GM12878 (cell line): ENCODE measurements around the gene PLCB4.

ENCODE experiments used
- ASH2L ChIP-seq: fragments of 300-600, 200-600 bp; sonication (generic); IDR thresholded peaks from 2 replicates; pipeline ENCODE4 v1.6.1; 2017; ENCODE audit warnings: low read depth, mild to moderate bottlenecking, borderline replicate concordance
- BCL11A ChIP-seq: IDR thresholded peaks from 2 replicates; pipeline ENCODE4 v1.6.1; 2011; ENCODE audit warnings: low read depth, low read length
- EZH2 ChIP-seq: IDR thresholded peaks from 2 replicates; pipeline ENCODE4 v1.6.1; 2012; ENCODE audit warnings: low read depth, mild to moderate bottlenecking, control low read depth, inconsistent platforms, low read length, borderline replicate concordance; ENCODE audit not compliant: control insufficient read depth
- JUNB ChIP-seq: IDR thresholded peaks from 2 replicates; pipeline ENCODE4 v1.6.1; 2016; ENCODE audit warnings: antibody characterized with exemption, mild to moderate bottlenecking
- NR2C2 ChIP-seq: IDR thresholded peaks from 2 replicates; pipeline ENCODE4 v1.6.1; 2011; ENCODE audit warnings: borderline replicate concordance, low read depth; ENCODE audit not compliant: control insufficient read depth, insufficient read length
- PAX8 ChIP-seq: fragments of 450-650 bp; IDR thresholded peaks from 2 replicates; pipeline ENCODE4 v1.6.1; 2017; ENCODE audit warnings: mild to moderate bottlenecking, moderate library complexity
- POLR2AphosphoS2 ChIP-seq: IDR thresholded peaks from 2 replicates; pipeline ENCODE4 v1.6.1; 2011; ENCODE audit warnings: low read depth, mild to moderate bottlenecking, low read length, improper control_type of control experiment, moderate library complexity
- POLR2AphosphoS5 ChIP-seq: IDR thresholded peaks from 2 replicates; pipeline ENCODE4 v1.6.1; 2011; ENCODE audit warnings: mild to moderate bottlenecking, low read length, inconsistent platforms
- RCOR1 ChIP-seq: conservative IDR thresholded peaks from 2 replicates; pipeline ENCODE4 v1.6.1; 2012; ENCODE audit warnings: low read depth, low read length, improper control_type of control experiment
- TF ChIP-seq, protein P1 (sequence below): IDR thresholded peaks from 2 replicates; pipeline ENCODE4 v1.6.1; 2012; ENCODE audit warnings: low read depth, low read length, improper control_type of control experiment
- TF ChIP-seq, protein P2 (sequence below), 3 experiments: IDR thresholded peaks in 2 of 3; conservative IDR thresholded peaks in 1 of 3; 2 replicates each; pipeline ENCODE4 v1.5.1; 2011; ENCODE audit warnings: low read depth in 3 of 3, low read length in 3 of 3, mild to moderate bottlenecking in 3 of 3, control low read depth in 2 of 3, moderate library complexity in 2 of 3, inconsistent platforms in 1 of 3, mixed read lengths in 1 of 3; ENCODE audit not compliant: control insufficient read depth in 2 of 3, insufficient read depth in 1 of 3; ENCODE audit errors: extremely low read depth in 1 of 3
- TF ChIP-seq, protein P3 (sequence below): IDR thresholded peaks from 2 replicates; pipeline ENCODE4 v1.6.1; 2011; ENCODE audit warnings: low read depth, low read length, improper control_type of control experiment, borderline replicate concordance

DNA sequence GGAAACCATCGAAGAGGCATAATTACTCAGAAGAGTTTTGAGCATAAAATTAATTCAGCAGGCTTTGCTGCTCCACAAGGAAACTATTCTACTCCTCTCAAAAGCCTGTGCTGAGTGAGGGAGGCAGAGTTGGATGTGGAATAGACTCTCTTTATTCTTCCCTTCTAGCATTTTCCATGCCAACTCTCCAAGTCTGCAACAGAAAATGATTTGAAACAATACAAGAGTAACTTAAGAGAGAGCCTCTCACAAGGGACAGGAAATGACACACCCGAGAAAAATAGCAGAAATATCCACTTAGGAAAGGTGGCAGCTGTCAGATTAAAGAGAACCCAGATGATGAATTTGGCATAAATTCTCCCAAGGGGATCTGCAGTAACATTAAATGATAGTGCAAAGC lies 419.2 kb downstream of the PLCB4 start:
- TF ChIP-seq, protein P1, sequence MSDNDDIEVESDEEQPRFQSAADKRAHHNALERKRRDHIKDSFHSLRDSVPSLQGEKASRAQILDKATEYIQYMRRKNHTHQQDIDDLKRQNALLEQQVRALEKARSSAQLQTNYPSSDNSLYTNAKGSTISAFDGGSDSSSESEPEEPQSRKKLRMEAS, result no peak
- TF ChIP-seq NR2C2, result no peak
- TF ChIP-seq, protein P2, sequence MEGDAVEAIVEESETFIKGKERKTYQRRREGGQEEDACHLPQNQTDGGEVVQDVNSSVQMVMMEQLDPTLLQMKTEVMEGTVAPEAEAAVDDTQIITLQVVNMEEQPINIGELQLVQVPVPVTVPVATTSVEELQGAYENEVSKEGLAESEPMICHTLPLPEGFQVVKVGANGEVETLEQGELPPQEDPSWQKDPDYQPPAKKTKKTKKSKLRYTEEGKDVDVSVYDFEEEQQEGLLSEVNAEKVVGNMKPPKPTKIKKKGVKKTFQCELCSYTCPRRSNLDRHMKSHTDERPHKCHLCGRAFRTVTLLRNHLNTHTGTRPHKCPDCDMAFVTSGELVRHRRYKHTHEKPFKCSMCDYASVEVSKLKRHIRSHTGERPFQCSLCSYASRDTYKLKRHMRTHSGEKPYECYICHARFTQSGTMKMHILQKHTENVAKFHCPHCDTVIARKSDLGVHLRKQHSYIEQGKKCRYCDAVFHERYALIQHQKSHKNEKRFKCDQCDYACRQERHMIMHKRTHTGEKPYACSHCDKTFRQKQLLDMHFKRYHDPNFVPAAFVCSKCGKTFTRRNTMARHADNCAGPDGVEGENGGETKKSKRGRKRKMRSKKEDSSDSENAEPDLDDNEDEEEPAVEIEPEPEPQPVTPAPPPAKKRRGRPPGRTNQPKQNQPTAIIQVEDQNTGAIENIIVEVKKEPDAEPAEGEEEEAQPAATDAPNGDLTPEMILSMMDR (IDR thresholded peaks at IDR 0.05 in 2 of 3, conservative IDR thresholded peaks at IDR 0.05 in 1 of 3; ENCODE audit: control insufficient read depth in 2 of 3, extremely low read depth in 1 of 3, insufficient read depth in 1 of 3, low read depth in 3 of 3, low read length in 3 of 3), result no peak
- no peak for TF ChIP-seq POLR2AphosphoS2
- TF ChIP-seq, protein P3, sequence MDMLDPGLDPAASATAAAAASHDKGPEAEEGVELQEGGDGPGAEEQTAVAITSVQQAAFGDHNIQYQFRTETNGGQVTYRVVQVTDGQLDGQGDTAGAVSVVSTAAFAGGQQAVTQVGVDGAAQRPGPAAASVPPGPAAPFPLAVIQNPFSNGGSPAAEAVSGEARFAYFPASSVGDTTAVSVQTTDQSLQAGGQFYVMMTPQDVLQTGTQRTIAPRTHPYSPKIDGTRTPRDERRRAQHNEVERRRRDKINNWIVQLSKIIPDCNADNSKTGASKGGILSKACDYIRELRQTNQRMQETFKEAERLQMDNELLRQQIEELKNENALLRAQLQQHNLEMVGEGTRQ, result no peak
- no peak for TF ChIP-seq EZH2
- TF ChIP-seq RCOR1, result no peak
- TF ChIP-seq ASH2L, result no peak
- TF ChIP-seq PAX8, result no peak
- no peak for TF ChIP-seq BCL11A
- no peak for TF ChIP-seq POLR2AphosphoS5
- TF ChIP-seq JUNB, result no peak
